T-helper 1 cell treated with Interleukin-12 subunit alpha and Interleukin-12 subunit beta and Interleukin-4 antibody, amounts not matched to agents 30 ng/mL and 1 ng/mL, for 36 hours (primary cell): ENCODE data around the gene ALDH2. TPM values are rescaled to one million over a fixed set of nuclear protein-coding genes. Genes with fewer than 3 reads are reported as not detected.
"Not testable (repeated sequence)": the region's sequence is repeated elsewhere in the genome, so short reads cannot be mapped to it uniquely, and the experiment has no call there.

Source experiments
- intact Hi-C: fragments of 100-400 bp; cut with micrococcal nuclease; formaldehyde crosslinking; loops from one replicate; pipeline ENCODE4 v1.15.1; 2024
- total RNA-seq: library from RNA; stranded (reverse); gene quantifications from 2 replicates; pipeline ENCODE4 v1.2.3, GENCODE V29; 2022

ALDH2 gene
- total RNA-seq, 1 donor from 2014 or later: 0.07 TPM

GRCh38 chr12:111758120-111758561 lies 8.6 kb upstream of the ALDH2 start:
- intact Hi-C loops: no loop called here

GRCh38 chr12:111759271-111759670 lies 7.5 kb upstream of the ALDH2 start:
- intact Hi-C loops: no loop called here

- intact Hi-C loops: no loop called here
These were observed 6.7 kb upstream of the ALDH2 start for GRCh38 chr12:111759991-111760390.

- intact Hi-C loops: no loop called here
These were observed 5.6 kb upstream of the ALDH2 start for GRCh38 chr12:111761099-111761498.

- intact Hi-C loops: no loop called here
These were observed 5.0 kb upstream of the ALDH2 start for GRCh38 chr12:111761706-111762105.

GRCh38 chr12:111763552-111763951 lies 3.2 kb upstream of the ALDH2 start:
- intact Hi-C loops: not testable (repeated sequence)

GRCh38 chr12:111764120-111764821 lies 2.5 kb upstream of the ALDH2 start:
- intact Hi-C loops: no loop called here

GRCh38 chr12:111767362-111768158 lies 827 bp downstream of the ALDH2 start:
- intact Hi-C loops: no loop called here

- intact Hi-C loops: no loop called here
These were observed 1.6 kb downstream of the ALDH2 start for GRCh38 chr12:111768159-111768895.

- intact Hi-C loops: no loop called here
These were observed 2.9 kb downstream of the ALDH2 start for GRCh38 chr12:111769599-111769998.

- intact Hi-C loops: no loop called here
These were observed 7.2 kb downstream of the ALDH2 start for GRCh38 chr12:111773801-111774551.

- intact Hi-C loops: no loop called here
These were observed 8.8 kb downstream of the ALDH2 start for GRCh38 chr12:111775205-111776193.

- intact Hi-C loops: no loop called here
These were observed 10.2 kb downstream of the ALDH2 start for GRCh38 chr12:111776836-111777344.

GRCh38 chr12:111777345-111778045 lies 10.8 kb downstream of the ALDH2 start:
- intact Hi-C loops: no loop called here

- intact Hi-C loops: no loop called here
These were observed 13.4 kb downstream of the ALDH2 start for GRCh38 chr12:111780166-111780565.

GRCh38 chr12:111780615-111781014 lies 13.9 kb downstream of the ALDH2 start:
- intact Hi-C loops: no loop called here

GRCh38 chr12:111781085-111781658 lies 14.4 kb downstream of the ALDH2 start:
- intact Hi-C loops: no loop called here

GRCh38 chr12:111783046-111783445 lies 16.3 kb downstream of the ALDH2 start:
- intact Hi-C loops: no loop called here

GRCh38 chr12:111784953-111785352 lies 18.2 kb downstream of the ALDH2 start:
- intact Hi-C loops: no loop called here
